NCI-H1105 treated with DMSO at 0.1 percent for 48 hours (cell line): ENCODE data around the gene HERC4.
"Not testable (repeated sequence)": the region's sequence is repeated elsewhere in the genome, so short reads cannot be mapped to it uniquely, and the experiment has no call there.

Experiments used
- DNase-seq: peaks from one replicate; lab custom pipeline; 2025; lab: John Stamatoyannopoulos, UW

Gene HERC4

GRCh38 chr10:67884313-67884841, 190.7 kb downstream of the HERC4 start, which contains the start of gene SIRT1:
SIRT1 (plus strand) TSS chr10:67884656; CDS start chr10:67884722, 66 bp downstream.
- DNase-seq, result peak; percentile 86

GRCh38 chr10:67883710-67884312, 191.3 kb downstream of the HERC4 start:
- no peak for DNase-seq

GRCh38 chr10:67878133-67878532, 196.9 kb downstream of the HERC4 start:
- no peak for DNase-seq

GRCh38 chr10:67877421-67877820, 197.7 kb downstream of the HERC4 start:
- not testable (repeated sequence) for DNase-seq

- no peak for DNase-seq
Observed at GRCh38 chr10:67875340-67876238, 199.5 kb downstream of the HERC4 start.
